Measurements from ENCODE around the gene SLC27A5.

DNA sequence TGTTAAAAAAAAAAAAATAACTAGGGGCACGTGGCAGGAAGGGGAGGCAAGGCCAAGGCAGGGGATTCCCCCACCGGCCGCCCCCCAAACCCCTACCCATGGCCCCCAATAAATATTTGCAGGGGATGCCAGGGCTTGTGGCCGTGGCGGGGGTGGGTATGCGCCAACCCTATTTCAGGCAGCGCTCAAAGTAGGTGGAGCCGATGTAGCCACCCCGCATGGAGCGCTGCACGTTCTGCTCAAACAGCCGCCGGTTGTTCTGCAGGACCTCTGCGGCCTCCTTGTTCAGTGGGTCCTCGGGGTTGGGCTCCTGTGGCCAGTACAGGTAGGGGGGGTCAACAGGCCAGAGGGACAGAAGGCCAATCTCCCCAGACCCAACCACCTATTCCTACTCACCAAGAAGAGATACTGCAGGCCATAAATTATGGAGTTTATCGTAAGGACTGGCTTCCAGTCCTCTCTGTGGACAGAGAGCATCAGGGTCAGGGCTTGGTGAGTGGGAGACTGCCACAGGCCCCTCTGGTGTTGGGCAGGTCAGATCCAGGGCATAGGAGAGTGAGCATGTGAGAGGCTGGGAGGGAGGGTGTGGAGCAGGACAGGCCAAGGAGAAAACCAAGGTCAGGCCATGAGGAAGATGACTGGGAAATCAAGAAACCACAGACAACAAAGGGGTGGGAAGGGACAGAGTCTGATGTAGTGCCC lies 44.3 kb upstream of the SLC27A5 start:
- TF ChIP-seq MEIS1 (CRISPR knock-in tag; IDR thresholded peaks at IDR 0.05; ENCODE audit: borderline replicate concordance): no peak
- TF ChIP-seq, protein P1, sequence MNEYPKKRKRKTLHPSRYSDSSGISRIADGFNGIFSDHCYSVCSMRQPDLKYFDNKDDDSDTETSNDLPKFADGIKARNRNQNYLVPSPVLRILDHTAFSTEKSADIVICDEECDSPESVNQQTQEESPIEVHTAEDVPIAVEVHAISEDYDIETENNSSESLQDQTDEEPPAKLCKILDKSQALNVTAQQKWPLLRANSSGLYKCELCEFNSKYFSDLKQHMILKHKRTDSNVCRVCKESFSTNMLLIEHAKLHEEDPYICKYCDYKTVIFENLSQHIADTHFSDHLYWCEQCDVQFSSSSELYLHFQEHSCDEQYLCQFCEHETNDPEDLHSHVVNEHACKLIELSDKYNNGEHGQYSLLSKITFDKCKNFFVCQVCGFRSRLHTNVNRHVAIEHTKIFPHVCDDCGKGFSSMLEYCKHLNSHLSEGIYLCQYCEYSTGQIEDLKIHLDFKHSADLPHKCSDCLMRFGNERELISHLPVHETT (tag by site-specific recombination; IDR thresholded peaks at IDR 0.05): no peak
